ENCODE measurements around the gene KCNJ6. TPM values are rescaled to one million over a fixed set of nuclear protein-coding genes. Genes with fewer than 3 reads are reported as not detected.

Gene KCNJ6
- total RNA-seq, 4 donors from 2014 or later: not detected

DNA sequence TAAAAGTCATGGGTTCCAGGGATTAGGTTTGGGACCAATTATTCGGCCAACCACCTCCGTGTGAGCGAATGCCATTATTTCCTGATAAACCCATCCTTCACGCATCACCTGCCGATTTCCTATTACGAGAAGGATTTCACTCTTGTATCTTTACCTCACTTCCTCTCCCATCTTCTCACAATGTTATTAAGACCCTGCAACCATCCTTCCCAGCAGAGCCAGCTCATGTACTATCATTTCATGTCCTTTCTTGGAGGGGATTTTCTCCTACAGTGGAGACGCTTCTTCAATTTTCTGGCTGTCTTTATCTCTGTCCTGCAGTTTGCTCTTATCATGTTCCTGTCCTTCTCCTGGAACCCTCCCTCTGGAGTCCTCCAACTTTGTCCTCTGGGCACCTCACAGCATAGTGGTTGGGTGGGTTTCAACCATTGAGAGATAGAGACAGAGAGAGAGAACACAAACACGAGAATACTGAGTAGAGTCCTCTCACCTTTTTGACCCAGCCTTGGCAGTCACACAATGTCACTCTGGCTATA is 357.5 kb downstream of the KCNJ6 start:
- intact Hi-C loops (cut with DNase I; ENCODE audit: low total_unique reads) (no loop called here), in situ Hi-C loops (cut with MboI; ENCODE audit: low sequenced_read_pairs in 4 of 4) (loop anchor here in 1 of 4 donors (25.0 kb wide), 1 partner anchor 296 kb away; the partner anchor contains the start of gene VPS26C)
- DNase-seq (no peak), ATAC-seq (no peak)
- TF ChIP-seq, protein P1, sequence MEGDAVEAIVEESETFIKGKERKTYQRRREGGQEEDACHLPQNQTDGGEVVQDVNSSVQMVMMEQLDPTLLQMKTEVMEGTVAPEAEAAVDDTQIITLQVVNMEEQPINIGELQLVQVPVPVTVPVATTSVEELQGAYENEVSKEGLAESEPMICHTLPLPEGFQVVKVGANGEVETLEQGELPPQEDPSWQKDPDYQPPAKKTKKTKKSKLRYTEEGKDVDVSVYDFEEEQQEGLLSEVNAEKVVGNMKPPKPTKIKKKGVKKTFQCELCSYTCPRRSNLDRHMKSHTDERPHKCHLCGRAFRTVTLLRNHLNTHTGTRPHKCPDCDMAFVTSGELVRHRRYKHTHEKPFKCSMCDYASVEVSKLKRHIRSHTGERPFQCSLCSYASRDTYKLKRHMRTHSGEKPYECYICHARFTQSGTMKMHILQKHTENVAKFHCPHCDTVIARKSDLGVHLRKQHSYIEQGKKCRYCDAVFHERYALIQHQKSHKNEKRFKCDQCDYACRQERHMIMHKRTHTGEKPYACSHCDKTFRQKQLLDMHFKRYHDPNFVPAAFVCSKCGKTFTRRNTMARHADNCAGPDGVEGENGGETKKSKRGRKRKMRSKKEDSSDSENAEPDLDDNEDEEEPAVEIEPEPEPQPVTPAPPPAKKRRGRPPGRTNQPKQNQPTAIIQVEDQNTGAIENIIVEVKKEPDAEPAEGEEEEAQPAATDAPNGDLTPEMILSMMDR (IDR thresholded peaks at IDR 0.05 in 4 of 5, conservative IDR thresholded peaks at IDR 0.05 in 1 of 5): no peak
- TF ChIP-seq POLR2A (IDR thresholded peaks at IDR 0.05): no peak
- Histone ChIP-seq H3K4me3 (no peak overlapping the region), H3K9me3 (no peaks in the 10 kb centered on the region), H3K27ac (no peak overlapping the region), H3K36me3 (no peaks in the 10 kb centered on the region), H3K27me3 (no peaks in the 10 kb centered on the region), H3K4me1 (peaks cover 32 to 39% of the 10 kb centered on the region in 2 donors)
